ENCODE data around the gene PRRG4.

DNA sequence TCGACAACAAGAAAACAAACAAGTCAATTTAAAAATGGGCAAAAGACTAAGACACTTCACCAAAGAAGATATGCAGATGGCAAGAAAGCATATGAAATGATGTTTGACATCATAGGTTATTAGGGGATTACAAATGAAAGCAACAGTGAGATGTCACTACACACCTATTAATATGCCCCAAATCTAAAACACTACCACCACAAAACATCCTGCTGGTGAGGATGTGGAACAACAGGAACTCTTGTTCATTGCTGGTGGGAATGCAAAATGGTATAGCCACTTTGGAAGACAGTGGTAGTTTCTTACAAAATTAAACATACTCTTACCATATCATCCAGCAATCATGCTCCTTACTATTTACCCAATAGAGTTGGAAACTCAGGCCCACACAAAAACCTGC is 29.0 kb downstream of the PRRG4 start:
- no peak for TF ChIP-seq POLR2AphosphoS5 (IDR thresholded peaks at IDR 0.05; ENCODE audit: low read depth)
- TF ChIP-seq, protein P1, sequence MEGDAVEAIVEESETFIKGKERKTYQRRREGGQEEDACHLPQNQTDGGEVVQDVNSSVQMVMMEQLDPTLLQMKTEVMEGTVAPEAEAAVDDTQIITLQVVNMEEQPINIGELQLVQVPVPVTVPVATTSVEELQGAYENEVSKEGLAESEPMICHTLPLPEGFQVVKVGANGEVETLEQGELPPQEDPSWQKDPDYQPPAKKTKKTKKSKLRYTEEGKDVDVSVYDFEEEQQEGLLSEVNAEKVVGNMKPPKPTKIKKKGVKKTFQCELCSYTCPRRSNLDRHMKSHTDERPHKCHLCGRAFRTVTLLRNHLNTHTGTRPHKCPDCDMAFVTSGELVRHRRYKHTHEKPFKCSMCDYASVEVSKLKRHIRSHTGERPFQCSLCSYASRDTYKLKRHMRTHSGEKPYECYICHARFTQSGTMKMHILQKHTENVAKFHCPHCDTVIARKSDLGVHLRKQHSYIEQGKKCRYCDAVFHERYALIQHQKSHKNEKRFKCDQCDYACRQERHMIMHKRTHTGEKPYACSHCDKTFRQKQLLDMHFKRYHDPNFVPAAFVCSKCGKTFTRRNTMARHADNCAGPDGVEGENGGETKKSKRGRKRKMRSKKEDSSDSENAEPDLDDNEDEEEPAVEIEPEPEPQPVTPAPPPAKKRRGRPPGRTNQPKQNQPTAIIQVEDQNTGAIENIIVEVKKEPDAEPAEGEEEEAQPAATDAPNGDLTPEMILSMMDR (conservative IDR thresholded peaks at IDR 0.05; ENCODE audit: low read depth in 2 of 2), result peak in 1 of 2 experiments; percentile 44; a peak in 1 of 4 replicates
- TF ChIP-seq EZH2 (IDR thresholded peaks at IDR 0.05; ENCODE audit: low read depth, unreplicated experiment), result no peak
- TF ChIP-seq CREB1 (CRISPR knock-in tag; IDR thresholded peaks at IDR 0.05; ENCODE audit: low read depth), result no peak
- TF ChIP-seq REST (IDR thresholded peaks at IDR 0.05; ENCODE audit: unreplicated experiment), result no peak
- TF ChIP-seq ETS1 (IDR thresholded peaks at IDR 0.05), result no peak
- TF ChIP-seq NANOG (IDR thresholded peaks at IDR 0.05; ENCODE audit: borderline replicate concordance), result no peak
- no peak for TF ChIP-seq EZH2phosphoT487 (IDR thresholded peaks at IDR 0.05; ENCODE audit: unreplicated experiment)
- TF ChIP-seq JUNB (IDR thresholded peaks at IDR 0.05; ENCODE audit: unreplicated experiment), result no peak
- no peak for TF ChIP-seq ZNF331 (CRISPR knock-in tag; IDR thresholded peaks at IDR 0.05; ENCODE audit: low read depth)
- TF ChIP-seq STAT1 (IDR thresholded peaks at IDR 0.05; ENCODE audit: unreplicated experiment), result no peak
- TF ChIP-seq ZNF114 (CRISPR knock-in tag; IDR thresholded peaks at IDR 0.05), result no peak
